ELF-1 (cell line): ENCODE data around the gene TBC1D12.
"Not testable (repeated sequence)": the region's sequence is repeated elsewhere in the genome, so short reads cannot be mapped to it uniquely, and the experiment has no call there.

Experiments
- DNase-seq: peaks from one replicate; pipeline ENCODE4 v3.0.0-alpha.2; 2016; ENCODE audit warnings: low read depth, low spot score

Gene TBC1D12

GRCh38 chr10:94545391-94546048, 143.2 kb downstream of the TBC1D12 start, which contains the start of gene HELLS:
HELLS (plus strand) TSS chr10:94545788; CDS start chr10:94545922, 134 bp downstream.
- DNase-seq, result peak; percentile 92

- DNase-seq, result no peak
These were observed 143.9 kb downstream of the TBC1D12 start for GRCh38 chr10:94546049-94546900.

- no peak for DNase-seq
These were observed 144.5 kb downstream of the TBC1D12 start for GRCh38 chr10:94546901-94547185.

- DNase-seq, result no peak
These were observed 146.9 kb downstream of the TBC1D12 start for GRCh38 chr10:94549221-94549620.

- DNase-seq, result not testable (repeated sequence)
These were observed 165.5 kb downstream of the TBC1D12 start for GRCh38 chr10:94567714-94568307.

GRCh38 chr10:94571081-94571480, 168.7 kb downstream of the TBC1D12 start:
- DNase-seq, result no peak

GRCh38 chr10:94571528-94571927, 169.2 kb downstream of the TBC1D12 start:
- DNase-seq, result no peak

- no peak for DNase-seq
These were observed 176.4 kb downstream of the TBC1D12 start for GRCh38 chr10:94578790-94579189.

GRCh38 chr10:94583124-94583523, 180.8 kb downstream of the TBC1D12 start:
- no peak for DNase-seq
